Cardiac fibroblast (primary cell): ENCODE data around the gene TCHH.

Experiments used
- DNase-seq, 2 donors: peaks; one replicate each; pipeline versions ENCODE4 v3.0.0 to v3.0.0-alpha.2; 2010; ENCODE audit warnings: low read depth in 2 of 2
- H3K4me3 ChIP-seq, 2 donors: replicated peaks in 1 of 2; 1 replicate in 1 of 2; 2 replicates in 1 of 2; pipeline ENCODE4 v1.5.1; 2011; ENCODE audit warnings: low read depth in 2 of 2, low read length in 2 of 2, mild to moderate bottlenecking in 2 of 2, moderate library complexity in 1 of 2
- CTCF ChIP-seq: IDR thresholded peaks from one replicate; pipeline ENCODE4 v1.5.1; 2011; ENCODE audit warnings: low read depth, mild to moderate bottlenecking, low read length, inconsistent platforms

TCHH gene

GRCh38 chr1:152137215-152137614 is 22.0 kb upstream of the TCHH start:
- H3K4me3 ChIP-seq = no peak overlapping the region
- no peak for DNase-seq
- TF ChIP-seq CTCF = no peak

- no peak overlapping the region for H3K4me3 ChIP-seq
- no peak for DNase-seq
Measured at GRCh38 chr1:152130186-152130585, 14.9 kb upstream of the TCHH start.

GRCh38 chr1:152127673-152128072 is 12.4 kb upstream of the TCHH start:
- TF ChIP-seq CTCF = no peak
- no peak overlapping the region for H3K4me3 ChIP-seq
- no peak for DNase-seq

More at GRCh38 chr1:152130186-152130585, 14.9 kb upstream of the TCHH start:
- no peak for TF ChIP-seq CTCF

DNA sequence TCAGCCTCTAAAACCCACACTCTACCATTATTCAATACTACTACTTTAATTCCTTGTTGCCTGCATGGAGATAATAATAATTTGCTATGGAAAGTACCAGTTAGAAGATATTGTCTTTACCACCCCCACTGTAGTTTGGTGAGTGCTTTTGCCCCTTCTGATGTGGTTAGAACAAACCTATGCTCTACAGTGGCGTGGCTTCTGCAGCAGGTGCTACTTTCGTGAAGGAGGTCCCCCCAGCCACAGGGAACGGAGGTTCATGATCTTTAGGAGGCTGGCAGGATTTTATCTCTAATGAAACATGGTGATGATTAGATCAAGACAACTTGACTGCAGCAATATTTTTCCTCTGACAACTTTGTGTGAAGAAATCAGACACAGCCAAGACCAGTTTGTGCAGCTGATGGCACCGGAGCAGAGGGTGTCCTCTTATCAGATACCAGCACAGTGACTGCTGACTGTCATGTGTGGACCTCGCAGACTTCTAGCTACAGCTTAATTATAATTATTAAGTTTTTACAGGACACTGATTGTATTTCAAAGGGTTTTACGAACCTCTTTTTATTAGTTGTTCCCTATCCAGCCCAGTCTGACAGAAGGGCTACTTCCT is 10.7 kb upstream of the TCHH start:
- DNase-seq = no peak
- no peak overlapping the region for H3K4me3 ChIP-seq
- TF ChIP-seq CTCF = no peak

- TF ChIP-seq CTCF = no peak
- H3K4me3 ChIP-seq = no peak overlapping the region
Measured at GRCh38 chr1:152118915-152119314, 3.7 kb upstream of the TCHH start.

DNA sequence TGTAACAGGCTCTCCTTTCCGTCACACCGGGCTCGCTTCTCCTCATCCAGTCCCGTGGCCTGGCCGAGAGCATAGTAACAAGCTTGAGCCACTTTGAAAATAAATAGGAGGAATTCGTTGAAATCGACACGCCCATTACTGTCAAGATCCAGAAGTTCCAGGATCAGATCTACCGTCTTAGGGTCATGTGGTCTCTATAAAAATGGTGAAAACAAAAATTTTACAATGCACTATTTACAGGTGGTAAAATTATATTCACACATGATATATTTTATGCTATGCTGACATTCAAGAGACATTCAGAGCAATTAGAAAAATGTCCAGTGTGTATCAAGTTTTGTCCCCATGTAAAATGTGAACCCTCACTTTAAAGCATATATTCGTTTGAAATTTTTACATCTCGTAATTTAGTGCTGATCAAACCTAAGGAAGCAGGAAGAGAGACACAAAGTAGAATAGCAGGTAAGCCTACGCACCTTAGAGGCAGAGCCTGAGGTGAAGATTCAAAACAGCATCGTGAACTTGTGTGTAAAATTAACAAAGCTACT is 2.3 kb downstream of the TCHH start:
- H3K4me3 ChIP-seq = no peak overlapping the region
- no peak for TF ChIP-seq CTCF
- no peak for DNase-seq

More at GRCh38 chr1:152118915-152119314, 3.7 kb upstream of the TCHH start:
- DNase-seq = no peak
